ELR (cell line): ENCODE measurements around the gene SPOP.
"Not testable (repeated sequence)": the region's sequence is repeated elsewhere in the genome, so short reads cannot be mapped to it uniquely, and the experiment has no call there.

Experiments
- DNase-seq: peaks from one replicate; pipeline ENCODE4 v3.0.0-alpha.2; 2015; ENCODE audit warnings: low read depth

SPOP gene

DNA sequence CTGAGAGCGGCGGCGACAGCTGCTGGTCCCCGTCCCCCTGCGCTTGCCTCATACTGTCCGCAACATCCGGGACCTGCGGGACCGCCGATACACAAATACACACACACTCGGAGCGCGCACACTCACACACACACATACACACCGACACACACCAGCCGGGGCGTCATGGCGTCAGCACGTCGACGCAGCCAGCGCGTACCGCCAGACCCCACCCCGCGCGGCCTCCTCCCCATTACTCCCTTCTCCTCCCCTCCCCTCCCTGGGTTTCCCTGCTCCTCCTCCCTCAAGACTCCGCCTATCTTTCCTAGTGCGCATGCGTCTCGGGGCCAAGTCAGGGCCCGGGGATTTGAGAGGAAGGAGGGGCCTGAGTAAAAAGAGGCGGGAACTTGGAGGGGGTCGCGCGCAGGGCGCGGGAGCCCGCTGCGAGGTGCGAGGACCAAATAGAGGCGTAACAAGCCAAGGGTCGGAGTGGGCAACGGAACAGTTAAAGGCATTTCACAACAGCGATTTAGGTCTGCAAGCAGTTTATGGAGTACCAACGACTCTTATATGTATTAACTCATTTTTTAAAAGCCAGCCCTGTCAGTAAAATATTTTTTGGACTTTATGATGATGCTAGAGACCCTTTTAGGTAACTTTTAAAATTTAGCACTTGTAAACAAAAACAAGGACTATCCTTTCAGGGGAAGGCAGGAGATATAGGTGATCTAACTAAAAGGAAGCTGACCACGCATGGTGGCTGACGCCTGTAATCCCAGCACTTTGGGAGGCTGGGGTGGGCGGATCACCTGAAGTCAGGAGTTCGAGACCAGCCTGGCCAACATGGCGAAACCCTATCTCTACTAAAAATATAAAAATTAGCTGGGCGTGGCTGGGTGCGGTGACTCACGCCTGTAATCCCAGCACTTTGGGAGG, at the start of gene SPOP:
TSS of gene SPOP (minus strand) at position 165 of the 915 bp plus-strand sequence. CDS start 55,287 bp downstream, outside the sequence.
- DNase-seq: peak; percentile 100

DNA sequence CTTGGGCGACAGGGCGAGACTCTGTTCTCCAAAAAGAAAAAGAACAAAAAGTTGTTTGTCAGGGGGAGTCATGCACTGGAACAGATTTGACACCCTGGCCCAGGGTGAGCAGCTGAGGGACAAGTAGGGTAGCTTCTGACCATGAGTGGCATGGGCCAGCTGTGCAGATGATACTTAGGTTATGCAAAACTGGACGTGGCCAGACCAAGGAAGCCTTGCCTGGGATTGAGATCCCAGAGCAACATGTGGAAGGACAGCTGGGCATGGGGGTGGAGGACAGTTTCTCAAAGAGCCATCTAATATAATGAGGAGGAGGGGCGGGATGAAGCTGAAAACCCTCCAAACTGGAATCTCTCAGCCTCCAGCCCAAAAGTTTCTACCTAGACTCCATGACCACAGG, 49.5 kb upstream of the SPOP start:
- DNase-seq: no peak

DNA sequence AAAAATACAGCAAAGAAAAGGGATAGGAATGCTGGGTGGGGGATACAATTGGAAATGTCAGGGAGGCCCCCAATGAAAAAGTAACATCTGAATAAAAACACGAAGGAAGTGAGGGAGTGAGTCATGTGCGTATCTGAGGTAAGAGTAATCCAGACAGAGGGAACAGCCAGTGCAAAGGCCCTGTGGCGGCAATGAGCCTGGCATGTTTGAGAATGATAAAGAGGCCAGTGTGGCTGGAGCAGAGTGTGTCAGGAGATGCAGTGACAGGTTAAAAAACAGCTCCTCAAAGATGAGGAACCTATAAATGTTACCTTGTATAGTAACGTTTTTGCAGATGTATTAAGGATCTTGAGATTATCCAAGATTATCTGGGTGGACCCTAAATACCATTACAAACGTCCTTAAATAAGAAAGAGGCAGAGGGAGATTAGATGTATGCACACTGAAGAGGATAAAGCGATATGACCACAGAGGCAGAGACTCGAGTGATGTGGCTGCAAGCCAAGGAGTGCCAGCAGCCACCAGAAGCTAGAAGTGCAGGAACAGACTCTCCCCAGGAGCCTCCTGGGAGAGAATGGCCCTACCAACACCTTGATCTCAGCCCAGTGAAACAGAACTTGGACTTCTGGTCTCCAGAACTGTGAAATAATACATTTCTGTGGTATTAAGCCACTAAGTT, 47.7 kb upstream of the SPOP start:
- DNase-seq: no peak

DNA sequence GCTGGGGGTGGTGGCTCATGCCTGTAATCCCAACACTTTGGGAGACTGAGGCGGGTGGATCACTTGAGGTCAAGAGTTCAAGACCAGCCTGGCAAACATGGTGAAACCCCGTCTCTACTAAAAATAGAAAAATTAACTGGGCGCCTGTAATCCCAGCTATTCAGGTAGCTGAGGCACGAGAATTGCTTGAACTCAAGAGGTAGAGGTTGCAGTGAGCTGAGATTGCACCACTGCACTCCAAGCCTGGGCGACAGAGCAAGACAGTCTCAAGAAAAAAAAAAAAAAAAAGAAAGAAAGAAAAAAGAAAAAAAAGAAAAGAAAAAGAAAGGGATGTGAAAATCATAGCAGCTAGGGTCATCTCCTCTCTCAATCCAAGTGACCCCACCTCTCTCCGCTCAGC, 46.7 kb upstream of the SPOP start:
- DNase-seq: not testable (repeated sequence)

GRCh38 chr17:49723423-49723822, 45.5 kb upstream of the SPOP start:
- DNase-seq: no peak

DNA sequence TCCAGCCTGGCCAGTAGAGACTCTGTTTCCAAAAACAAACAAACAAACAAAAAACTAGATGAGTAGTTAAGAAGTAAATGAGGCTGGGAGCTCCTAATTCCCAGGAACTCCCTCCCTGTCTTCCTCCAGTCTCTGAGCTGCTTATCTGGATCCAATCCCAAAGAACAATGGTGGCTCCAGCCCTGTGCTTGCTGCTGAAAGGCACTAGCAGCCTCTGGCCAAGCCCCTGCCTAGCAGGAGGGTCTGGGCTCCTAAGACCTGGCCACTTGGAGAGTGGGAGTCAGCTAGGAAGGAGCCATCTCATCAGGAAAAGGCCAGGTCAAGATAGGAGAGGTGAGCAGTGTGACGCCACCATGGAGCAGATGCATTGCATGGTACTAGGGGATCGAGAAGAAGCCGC, 44.2 kb upstream of the SPOP start:
- DNase-seq: no peak

DNA sequence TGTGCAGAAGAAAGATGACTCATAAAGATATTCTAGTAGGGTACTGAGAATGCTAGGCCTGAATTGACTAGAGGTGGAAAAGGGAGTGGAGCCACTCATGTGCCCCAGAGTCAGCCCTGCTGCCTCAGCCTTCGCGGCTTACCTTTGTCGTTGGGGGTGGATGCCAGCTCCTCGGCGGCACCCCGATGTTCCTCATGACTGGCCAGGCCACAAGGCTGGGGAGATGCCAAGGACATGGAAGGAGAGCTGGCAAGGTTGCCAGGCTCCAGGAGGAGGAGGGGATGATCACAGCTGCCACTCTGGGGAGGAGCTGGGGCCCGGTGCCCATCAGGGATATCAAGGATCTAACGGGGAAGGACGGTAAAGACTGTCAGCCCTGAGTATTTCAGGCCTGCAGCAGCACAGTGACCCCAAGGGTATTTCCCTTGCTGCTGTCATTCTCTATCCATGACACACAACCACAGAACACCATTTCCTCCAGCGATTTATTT, 39.5 kb upstream of the SPOP start:
- peak; percentile 45 for DNase-seq

DNA sequence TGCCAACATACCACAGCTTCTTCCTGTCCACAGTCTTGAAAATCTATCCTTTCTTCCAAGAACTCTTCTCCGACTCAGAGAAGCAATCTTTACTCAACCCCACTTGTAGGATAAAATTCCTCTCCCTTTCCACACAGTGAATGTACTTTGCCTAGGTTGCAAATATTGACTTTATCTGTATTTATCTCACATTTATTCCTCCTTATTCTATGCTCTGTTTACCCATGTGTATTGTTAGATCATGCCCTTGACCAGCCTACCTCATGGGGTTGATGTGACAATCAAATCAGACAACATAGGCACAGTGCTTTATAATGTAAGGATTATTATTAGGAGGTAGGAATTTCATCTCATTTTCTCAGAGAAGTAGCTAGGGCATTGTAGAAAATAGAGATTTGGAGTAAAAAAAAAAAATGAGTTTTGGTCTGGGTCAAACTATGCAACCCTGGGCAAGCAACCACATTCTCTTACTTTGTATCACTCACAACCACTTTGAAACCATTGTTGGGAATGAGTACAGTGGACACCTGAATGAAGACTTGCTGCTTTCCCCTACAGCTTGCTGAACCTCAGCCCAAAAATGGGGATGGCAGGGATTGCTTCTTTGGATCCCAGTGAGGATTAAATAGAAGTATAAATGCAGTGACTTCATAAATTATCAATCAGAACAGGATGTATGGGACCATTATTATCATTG, 38.9 kb upstream of the SPOP start:
- no peak for DNase-seq

DNA sequence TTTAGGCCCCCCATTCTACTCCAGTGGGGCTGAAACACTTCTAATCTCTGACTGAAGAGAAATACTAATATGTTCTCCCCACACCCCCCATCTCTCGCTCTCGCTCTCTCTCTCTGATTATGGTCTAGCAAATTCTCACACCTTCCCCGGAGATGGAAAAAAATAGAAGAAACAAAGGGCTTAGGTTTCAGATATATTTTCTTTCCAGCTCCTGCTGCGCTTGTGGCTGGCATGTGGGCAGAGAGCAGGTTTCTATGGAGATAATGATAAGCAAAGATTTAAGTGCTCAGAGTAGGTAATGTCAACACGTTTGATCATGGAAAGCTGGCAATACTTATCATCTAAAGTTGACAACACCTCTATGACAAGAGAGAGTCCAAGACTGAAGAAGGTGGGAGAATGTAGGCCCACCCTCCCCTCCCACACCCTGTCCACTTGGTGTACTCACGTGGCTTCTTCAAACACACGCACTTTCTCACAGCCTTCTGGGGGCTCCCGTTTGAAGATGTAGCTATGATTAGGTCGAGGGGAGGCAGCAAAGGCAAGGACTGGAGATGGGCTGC, 37.9 kb upstream of the SPOP start:
- no peak for DNase-seq

- DNase-seq: no peak
These were observed 37.3 kb upstream of the SPOP start for GRCh38 chr17:49715216-49715615.

DNA sequence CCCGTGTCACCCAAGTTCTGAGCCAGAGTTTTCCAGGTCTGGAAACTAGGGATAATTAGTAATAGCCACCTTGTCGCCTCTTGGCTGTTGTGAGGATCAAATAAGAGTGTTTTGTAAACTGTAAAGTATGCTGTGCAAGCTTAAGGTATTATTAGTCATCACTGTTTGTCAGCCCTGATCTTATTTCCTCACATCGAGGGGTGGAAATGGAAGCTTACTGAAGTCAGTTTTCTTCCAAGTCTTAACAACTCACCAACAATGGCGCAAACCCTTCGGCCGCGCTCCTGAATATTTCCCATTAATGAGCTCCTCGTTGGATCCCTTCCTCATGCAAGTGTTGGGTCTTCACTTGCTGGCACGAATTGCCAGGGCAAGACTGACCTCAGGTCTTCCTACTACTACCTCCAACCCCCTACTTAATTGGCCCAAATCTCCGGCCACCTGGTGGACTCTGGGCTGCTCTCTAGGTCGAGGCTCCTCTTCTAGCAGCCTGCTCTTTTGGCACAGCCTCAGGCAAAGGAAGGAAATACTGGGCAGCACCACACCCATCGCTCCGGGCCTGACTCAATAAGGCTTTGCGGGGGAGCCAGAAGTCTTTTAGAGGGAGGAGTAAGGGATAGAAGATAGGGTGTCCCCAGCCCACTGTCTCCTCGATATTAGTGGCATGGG, 30.8 kb upstream of the SPOP start:
- DNase-seq: peak; percentile 40

GRCh38 chr17:49707608-49708514, 30.0 kb upstream of the SPOP start, which contains the start of gene SLC35B1:
TSS of gene SLC35B1 (minus strand) at chr17:49707964. CDS start at chr17:49707833, 131 bp downstream.
- DNase-seq: peak; percentile 100

GRCh38 chr17:49707246-49707607, 29.3 kb upstream of the SPOP start:
- DNase-seq: peak; percentile 29

DNA sequence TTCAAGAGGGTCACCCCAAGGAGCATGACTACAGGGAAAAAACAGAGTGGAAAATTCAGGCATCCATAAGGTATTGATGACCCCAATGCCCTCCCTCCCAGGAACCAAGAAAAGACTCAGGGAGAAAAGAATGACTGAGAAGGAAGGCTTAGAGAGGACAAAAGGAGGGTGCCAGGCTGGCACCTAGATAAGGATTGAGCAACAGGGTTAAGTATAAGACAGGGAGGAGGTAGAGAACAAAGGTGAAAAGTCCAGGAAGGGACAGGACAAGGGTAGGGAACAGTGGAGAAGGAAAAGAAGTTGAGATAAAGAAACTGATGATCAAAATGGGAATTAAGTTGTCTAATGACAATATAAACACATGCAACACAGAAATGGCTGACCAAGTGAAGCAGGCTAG, 27.4 kb upstream of the SPOP start:
- no peak for DNase-seq

- peak; percentile 62 for DNase-seq
These were observed 25.8 kb upstream of the SPOP start for GRCh38 chr17:49703557-49704277.

GRCh38 chr17:49700960-49701359, 23.1 kb upstream of the SPOP start:
- DNase-seq: no peak

DNA sequence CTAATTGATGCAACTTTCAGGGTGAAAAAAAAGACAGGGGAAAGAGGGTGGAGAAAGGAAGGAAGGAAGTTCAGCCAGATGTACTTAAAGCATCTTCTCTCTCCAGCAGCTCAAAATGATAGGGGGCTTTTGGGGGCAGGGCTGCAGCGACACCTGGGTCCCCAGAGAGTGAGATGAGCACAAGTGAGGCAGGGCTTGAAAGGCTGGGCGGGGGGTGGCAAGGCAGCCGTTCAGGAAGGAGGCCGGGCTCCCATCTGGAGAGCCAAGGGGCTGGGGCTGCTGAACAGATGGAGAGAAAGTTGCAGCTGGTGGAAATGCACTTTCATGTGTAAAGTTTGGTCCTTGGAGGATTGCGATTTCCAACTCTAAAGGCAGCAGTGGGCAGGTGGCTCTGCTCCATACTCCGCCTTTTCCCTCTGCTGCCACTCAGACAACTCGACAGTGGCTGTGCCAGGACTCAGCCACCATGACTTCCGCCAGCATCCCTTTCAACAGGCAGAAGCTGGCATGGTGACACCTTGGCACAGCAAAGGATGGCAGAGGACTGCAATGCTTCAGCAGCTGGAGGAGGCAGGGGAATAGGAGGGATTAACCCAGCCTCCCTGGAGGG, 22.2 kb upstream of the SPOP start:
- DNase-seq: no peak

DNA sequence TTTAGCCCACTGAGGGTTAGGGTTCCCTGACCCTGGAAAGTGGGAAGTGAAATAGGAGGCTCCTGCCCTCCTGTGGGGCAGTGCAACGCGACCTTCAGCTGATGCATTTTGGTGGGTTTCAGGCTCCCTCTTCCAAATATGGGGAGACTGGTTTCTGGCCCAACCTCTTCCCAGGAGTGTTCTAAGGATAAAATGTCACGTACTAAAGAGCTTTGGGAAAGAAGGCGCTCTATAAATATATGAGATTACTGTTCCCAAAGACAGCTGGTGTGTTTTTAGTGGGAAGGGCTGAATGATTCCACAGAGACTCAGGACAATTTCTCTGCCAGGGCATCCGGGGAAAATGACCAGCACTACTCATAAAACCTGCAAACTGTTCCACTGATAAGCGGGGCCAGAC, 20.1 kb upstream of the SPOP start:
- DNase-seq: no peak

DNA sequence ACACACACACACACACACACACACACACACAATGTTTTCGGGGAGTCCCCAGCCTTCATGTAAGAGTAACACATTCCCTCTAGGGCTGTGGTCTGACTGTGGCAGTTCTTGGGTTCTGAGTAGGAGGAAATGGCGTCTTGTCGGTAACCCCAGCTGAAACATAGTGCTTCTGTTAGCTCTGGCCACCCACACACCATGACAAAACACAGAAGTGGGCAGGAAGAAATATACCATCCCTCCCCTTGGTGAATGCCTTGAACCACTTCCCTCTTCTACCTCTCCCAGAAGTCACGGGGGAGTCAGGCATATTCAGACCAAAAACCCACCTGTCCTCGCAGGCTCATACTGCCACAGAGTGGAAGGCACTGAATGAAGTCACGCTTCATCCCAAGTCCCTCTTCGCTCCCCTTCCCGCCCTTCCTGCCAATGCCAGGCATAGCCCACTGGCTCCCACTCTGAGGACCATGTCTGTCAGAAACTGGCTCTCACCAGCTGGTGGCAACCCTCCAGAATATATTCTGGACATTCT, 18.4 kb upstream of the SPOP start:
- DNase-seq: no peak
